ENCODE results near the gene FMNL2.

DNA sequence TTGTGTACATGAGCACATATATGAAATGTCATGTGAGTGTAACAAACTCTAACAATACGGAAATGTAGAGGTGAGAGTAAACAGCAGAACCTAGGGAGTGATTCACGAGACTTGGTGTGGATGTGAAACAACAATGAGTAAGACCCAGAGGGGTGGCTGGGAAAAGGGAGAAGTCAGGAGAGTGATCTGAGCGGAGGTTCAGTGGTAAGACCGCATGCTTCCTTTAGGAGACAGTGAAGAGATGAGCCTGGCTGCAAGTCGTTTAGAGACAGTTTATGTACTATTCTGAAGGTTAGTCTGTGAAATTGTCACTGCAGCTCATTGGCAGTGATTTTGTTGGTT is 231.7 kb downstream of the FMNL2 start:
- TF ChIP-seq EZH2 (IDR thresholded peaks at IDR 0.05; ENCODE audit: insufficient read depth, poor library complexity, severe bottlenecking), result no peak
- no peak for TF ChIP-seq EZH2phosphoT487 (IDR thresholded peaks at IDR 0.05; ENCODE audit: insufficient read depth, low read depth)
